ENCODE data around the gene SLC7A7.
"Not testable (repeated sequence)": the region's sequence is repeated elsewhere in the genome, so short reads cannot be mapped to it uniquely, and the experiment has no call there.

SLC7A7 gene

DNA sequence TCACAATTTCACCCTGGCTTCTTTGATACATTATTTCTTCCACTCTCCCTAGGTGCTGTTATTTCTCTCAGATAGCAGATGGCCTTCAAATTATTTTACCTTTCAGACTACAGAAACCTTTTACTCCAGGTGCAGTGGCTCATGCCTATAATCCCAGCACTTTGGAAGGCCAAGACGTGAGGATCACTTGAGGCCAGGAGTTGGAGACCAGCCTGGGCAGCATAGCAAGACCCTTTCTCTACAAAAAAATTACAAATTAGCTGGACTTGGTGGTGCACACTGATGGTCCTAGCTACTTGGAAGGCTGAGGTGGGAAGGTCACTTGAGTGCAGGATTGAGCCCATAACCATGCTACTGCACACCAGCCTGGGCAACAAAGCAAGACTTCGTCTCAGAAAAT is 23.1 kb downstream of the SLC7A7 start:
- no peak for DNase-seq (ENCODE audit: low spot score)

DNA sequence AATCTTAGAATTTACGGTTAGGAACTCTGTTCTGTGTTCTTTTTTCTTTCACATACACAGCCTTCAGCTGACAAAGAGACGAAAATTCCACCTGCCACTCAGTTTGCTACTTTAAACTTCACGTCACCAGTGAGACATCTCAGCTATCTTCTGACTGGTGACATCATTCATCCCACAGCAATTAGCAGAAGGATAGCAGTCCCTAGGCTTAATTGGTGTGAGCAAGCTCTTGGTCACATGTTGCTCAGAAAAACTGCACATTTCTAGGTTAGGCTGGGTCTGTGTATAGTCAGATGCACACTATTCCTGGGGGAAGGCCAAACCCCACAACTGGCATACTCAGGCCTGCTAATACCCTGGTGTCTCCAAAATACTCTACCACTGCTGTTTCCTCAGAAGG is 23.9 kb downstream of the SLC7A7 start:
- no peak for DNase-seq (ENCODE audit: low spot score)

DNA sequence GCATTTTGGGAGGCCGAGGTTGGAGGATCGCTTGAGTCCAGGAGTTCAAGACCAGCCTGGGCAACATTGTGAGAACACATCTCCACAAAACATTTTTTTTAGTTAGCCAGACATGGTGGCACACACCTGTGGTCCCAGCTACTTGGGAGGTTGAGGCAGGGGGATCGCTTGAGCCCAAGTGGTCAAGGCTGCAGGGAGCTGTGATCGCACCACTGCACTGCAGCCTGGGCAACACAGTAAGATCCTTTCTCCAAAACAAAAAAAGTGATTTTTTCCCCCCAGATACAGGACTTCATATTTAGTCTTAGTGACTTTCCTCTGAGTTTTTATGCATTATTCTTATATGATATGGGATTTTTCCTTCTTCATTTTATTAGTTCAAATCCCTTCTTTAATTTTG is 28.6 kb downstream of the SLC7A7 start:
- DNase-seq (ENCODE audit: low spot score), result no peak

DNA sequence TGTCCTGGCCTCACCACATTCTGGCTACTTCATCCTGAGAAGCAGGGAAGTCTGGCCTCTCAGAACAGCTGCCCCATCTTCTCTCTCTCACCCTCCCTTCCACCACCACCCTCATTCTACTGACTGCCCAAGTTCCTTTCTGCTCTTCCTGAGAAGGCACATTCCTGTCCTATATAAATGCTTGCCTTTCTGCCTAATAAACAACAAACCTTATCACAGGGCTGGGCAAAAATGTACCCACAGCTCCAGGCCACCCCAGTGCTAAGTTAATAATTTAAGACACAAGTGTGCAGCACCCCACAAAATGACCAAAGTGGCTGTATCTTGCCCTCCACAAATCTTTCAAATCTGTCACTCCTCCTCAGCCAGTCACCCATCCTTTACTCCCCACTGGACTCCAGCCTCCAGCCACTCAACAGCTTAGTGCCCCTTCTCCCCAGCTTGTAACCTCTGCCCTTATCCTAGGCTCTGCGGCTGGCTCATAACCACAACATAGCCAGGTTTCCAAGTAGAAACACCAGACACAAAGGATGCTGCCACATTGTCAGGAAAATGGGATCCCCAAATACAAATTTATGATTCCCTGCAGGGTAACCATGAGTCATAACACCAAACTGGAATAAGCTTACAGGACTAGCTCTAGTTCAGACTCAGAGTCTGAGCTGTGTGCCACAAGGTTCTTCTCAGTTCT is 33.8 kb downstream of the SLC7A7 start:
- DNase-seq (ENCODE audit: low spot score), result no peak

DNA sequence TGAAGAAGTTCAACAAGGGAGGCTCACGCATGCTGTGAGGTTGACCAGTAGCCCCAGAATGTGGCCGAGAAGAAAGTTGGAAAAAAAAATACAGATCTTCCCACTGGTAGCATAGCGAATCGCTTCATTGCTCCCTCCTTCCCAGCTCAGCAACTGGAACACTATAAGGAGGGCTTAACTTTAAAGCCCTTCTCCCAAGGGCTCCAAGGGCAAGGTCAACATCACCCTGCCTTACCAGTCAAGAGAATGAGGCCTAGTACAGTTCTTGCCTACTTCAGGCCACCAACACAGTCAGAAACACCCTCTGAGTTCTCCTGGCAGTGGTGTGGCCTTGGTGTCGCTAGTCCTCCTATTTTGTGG is 34.3 kb downstream of the SLC7A7 start:
- no peak for DNase-seq (ENCODE audit: low spot score)

DNA sequence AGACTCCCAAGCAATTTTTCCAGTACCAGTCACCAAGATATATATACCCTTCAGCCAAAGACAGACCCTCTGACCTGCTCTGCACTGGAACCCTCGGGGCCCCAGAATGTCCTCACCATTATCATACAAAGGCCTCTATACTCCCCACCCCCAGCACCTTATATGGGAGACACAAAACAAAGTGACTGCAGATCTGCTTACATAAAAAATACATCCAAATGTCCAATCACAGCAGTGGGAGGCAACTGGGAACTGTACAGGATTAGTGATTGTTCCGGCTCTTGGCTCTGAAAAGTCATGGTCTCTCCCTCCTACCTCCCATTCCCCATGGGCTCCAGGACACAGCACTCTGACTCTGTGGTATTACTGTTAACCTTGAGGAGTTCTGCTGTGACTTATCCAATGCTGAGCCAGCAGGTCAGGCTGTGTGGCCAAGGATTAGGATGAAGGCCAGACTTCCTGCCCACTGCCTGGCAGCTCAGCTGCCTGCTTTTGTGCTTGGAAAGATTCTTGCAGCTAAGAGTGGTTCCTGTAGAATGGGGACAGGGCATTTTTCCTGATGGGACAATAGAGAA is 35.0 kb downstream of the SLC7A7 start:
- no peak for DNase-seq (ENCODE audit: low spot score)

DNA sequence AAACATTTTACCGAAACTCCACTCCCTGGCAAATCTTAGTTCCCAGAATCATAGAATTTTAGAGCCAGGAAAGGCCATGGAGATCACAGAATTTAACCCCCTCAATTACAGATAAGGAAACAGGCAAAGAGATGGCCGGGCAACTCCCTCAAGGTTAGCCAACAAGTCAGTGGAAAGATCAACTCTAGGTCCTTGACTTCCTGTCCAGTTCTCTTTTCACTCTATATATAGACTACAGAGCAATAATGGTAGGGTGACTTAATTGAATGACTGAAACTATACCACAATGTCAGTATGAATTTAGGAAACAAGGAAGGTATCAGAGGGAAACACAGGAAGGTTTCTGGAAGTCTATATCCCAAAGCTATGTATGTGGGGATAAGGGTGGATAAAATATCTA is 37.2 kb downstream of the SLC7A7 start:
- DNase-seq (ENCODE audit: low spot score), result no peak

DNA sequence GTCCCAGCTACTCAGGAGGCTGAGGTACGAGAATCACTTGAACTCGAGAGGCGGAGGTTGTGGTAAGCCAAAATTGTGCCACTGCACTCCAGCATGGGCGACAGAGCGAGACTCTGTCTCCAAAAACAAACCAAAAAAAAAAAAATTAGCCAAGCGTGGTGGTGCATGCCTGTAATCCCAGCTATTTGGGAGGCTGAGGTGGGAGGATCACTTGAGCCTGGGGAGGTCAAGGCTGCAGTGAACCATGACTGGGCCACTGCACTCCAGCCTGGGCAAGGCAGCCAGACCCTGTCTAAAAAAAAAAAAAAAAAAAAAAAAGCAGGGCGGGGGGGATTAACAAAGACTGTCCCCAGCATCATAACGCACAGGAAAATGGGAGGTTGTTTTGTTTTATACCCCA is 38.4 kb downstream of the SLC7A7 start:
- not testable (repeated sequence) for DNase-seq (ENCODE audit: low spot score)

DNA sequence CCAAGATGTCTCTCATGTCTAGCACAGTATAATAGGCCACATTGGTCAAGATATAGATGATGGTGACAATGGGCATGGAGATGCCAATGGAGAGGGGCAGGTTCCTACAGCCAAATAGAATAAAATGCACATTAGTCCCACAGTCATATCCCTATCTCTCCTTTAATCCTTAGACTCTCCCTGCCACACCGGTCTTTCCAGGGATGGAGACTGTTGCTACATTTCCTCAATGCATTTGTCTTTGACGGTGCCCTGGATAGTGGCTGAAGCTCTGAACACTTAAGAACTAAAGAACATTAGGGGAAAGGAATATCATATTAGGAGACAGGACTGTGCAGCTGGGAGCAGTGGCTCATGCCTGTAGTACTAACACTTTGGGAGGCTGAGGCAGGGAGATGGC is 39.0 kb downstream of the SLC7A7 start:
- no peak for DNase-seq (ENCODE audit: low spot score)

DNA sequence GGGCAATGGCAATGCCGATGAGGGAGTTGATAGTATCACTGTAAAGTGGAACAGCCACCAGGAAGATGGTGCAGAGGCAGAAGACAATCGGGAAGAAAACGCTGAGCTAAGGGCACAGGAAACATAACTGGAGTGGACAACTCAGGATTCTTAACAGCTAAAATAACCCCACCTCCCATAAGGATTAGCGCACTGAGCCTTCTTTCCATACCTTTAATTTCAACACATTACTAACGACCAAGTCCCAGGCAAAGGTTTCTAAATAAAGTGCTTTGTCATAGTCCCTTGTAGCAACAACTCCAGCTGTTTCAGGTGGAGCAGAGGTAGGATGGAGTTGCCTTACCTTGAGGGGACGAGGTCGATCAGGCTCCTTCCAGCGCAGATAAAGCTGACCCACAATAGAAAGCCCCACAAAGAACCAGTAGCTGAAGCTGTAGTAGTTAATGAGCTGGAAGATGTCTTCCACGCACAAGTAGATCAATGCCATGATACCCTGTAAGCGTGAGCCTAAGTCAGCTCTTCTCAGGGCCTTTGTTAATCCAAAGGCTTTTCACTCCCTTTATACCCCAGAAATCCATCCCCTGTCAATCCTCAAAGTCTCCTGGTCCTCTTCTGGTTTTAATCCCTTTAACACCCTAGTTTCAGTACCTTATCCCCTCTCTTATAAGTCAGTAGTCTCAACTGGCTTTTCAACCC is 41.1 kb downstream of the SLC7A7 start:
- DNase-seq (ENCODE audit: low spot score), result no peak

DNA sequence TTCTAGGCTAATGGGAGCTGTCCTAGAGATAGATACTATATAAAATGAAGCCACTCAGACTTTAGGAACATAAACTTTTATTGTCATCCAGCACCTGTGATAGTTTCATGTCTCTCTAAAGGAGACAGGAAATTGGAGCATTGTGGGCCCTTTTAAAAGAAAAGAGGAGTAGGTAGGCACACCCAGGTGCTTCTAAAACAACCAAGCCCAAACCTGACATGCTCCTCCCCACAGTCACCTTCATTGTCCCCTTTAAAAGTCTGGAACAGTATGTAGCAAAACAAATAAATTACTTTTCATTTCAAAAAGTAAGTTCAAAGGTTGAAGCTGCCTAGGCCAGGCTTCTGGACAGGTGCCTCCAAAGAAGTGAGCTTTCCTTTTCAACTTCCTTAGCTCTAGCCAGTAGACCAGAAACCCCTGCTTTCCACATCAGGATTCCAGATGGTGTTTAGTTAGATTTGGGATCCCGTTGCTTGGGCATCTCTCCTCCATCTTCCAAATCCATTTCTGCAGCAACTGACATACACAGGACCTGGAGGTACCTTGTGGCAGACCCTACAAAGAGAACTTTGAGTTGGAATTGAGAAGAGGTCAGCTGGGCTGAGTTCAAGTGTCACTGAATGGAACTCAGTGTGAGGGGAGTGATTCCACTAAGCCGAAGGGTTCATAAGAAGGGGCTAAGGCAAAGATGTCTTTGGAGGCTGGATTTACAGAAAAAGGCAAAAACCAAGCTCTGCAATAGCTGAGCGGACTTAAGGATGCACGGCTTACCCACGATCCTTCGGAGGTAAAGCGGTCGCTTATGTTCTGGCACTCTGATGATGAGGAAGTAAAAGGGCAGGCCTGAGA is 41.8 kb downstream of the SLC7A7 start:
- DNase-seq (ENCODE audit: low spot score), result no peak

DNA sequence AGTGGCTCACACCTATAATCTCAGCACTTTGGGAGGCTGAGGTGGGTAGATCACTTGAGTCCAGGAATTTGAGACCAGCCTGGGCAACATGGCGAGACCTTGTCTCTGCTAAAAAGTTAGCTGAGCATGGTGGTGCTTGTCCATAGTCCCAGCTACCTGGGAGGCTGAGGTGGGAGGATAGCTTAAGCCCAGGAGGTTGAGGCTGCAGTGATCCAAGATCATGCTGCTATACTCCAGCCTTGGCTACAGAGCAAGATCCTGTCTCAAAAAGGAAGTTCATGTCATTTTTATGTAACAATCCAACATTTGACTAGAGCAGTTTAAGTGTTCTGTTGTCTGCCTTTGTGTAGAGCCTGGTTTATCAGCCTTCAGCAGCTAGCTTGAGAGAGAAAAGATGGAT is 42.5 kb downstream of the SLC7A7 start:
- DNase-seq (ENCODE audit: low spot score), result no peak

DNA sequence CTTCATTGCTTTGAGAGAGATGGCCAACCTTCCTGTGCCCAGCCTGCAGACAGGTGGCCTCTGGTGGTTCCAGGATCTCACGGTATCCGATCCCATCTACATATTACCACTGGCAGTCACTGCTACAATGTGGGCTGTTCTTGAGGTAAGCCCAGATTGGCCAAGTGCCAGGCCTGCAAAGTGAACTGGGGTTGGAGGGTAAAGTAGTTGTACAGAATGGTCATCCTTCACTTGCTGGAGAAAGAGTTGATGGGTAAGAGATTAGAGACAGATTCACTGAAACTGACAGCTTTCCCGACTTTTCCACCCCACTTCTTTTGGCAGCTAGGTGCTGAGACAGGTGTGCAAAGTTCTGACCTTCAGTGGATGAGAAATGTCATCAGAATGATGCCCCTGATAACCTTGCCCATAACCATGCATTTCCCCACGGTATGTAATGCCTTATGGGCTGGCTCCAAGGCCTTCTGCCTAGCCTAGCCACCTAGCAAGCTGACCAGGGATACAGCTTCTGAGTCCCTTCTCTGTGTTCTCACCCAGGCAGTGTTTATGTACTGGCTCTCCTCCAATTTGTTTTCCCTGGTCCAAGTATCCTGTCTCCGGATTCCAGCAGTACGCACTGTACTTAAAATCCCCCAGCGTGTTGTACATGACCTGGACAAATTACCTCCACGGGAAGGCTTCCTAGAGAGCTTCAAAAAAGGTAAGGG is 44.6 kb downstream of the SLC7A7 start:
- no peak for DNase-seq (ENCODE audit: low spot score)

DNA sequence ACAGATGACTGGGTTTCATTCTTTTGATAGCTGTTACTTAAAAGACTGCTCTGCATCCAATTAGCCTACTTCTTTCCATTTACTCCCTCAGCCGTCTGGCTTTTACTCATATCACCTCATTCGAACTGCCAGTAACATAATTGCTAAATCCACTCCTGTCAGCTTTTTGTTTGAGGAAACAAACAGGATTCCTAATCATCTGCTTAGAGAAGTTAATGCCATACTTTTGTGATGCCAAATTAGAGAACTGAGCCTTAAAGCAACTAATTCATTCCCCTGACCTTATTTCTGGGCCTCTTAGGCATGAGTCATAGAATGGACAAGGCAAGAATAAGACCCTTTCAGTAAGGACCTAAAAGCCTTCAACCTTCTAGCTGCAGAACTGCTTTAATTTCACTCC is 45.9 kb downstream of the SLC7A7 start:
- DNase-seq (ENCODE audit: low spot score), result peak; percentile 34

DNA sequence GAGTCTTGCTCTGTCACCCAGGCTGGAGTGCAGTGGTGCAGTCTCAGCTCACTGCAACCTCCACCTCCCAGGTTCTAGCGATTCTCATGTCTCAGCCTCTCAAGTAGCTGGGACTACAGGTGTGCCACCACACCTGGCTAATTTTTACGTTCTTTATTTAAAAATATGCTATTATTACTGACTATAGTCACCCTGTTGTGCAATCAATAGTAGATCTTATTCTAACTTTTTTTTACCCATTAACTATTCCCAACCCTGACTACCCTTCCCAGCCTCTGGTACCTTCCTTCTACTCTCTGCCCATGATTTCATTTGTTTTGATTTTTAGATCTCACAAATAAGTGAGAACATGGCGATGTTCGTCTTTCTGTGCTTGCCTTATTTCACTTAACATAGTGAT is 46.3 kb downstream of the SLC7A7 start:
- no peak for DNase-seq (ENCODE audit: low spot score)

DNA sequence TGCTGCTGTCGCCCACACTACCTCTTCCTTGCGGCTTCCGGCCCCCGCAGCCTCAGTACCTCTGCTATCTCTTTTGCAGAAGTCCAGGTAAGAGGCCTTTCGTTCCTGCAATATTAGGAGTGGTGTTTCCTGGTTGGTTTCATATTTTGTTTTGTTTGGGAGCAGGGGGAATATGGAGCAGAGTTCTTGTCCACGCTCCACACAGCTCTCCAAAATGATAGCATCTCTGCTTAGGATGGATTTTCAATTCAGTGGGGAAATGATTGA is 48.0 kb downstream of the SLC7A7 start:
- no peak for DNase-seq (ENCODE audit: low spot score)

DNA sequence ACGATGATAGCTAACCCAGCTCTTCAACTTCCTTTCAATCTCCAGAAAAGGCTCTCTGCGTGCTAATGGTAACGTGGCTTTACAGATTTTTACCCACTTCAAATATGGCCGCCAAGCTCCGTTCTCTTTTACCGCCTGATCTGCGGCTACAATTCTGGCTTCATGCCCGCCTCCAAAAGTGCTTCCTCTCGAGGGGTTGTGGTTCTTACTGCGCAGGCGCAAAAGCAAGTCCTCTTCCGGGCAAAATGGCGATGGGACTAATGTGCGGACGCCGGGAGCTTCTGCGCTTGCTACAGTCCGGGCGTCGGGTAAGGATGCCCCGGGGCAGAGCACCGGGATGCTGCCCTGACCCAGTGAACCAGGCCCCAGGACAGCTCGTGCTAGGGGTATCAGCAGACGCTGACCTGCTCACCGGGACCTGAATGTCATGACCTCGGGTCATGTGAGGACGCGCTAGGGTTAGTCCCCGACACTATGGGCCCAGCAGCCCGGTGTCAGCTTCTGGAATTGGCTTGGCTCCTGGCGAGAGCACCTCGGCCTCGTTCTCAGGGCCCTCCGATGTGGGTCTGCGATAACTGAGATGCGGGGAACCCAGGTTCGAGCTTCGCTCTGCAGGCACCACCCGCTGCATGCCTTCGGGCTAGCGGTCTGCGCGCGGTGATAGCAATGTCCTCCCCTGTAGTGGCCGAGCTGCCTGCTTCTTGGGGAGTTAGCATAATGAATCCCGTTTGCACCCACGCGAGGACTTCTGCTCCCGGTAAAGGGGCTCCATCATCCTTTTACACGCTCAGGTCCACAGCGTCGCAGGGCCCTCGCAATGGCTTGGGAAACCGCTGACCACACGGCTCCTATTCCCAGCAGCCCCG is 48.5 kb downstream of the SLC7A7 start, which contains the start of gene OXA1L:
Gene OXA1L, plus strand, starts transcription at position 232 of the 866 bp plus-strand sequence. Its CDS starts 14 bp downstream, at position 246.
- peak; percentile 97 for DNase-seq (ENCODE audit: low spot score)

DNA sequence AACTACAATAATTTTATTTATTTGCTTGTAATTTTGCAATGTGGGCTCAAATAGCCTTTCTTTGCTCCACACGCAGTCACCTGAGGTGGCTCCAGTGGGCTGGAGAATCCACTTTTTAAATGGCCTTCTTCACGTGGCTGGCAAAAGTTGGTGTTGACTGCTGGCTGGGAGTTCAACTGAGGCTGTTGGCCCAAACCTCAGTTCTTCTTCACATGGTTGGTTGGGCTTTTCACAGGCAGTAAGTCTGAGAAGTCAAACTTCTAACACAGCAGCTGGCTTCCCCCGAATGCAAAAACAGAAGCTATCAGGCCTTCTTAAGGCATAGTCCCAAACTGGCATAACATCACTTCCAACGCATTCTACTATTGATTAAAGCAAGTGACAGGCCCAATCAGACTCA is 50.9 kb downstream of the SLC7A7 start:
- no peak for DNase-seq (ENCODE audit: low spot score)

DNA sequence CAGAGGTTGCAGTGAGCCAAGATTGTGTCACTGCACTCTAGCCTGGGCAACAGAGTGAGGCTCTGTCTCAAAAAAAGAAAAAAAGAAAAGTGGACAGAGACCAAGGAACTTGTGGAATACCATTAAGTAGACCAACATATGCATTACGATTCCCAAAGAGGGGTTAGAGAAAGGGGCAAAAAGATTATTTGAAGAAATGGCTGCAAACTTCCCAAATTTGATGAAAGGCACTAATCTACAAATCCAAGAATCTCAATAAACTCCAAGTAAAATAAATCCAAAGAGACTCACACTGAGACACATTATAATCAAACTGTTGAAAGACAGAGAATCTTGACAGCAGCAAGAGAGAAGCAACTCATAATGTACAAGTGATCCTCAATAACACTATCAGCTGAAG is 53.5 kb downstream of the SLC7A7 start:
- no peak for DNase-seq (ENCODE audit: low spot score)

DNA sequence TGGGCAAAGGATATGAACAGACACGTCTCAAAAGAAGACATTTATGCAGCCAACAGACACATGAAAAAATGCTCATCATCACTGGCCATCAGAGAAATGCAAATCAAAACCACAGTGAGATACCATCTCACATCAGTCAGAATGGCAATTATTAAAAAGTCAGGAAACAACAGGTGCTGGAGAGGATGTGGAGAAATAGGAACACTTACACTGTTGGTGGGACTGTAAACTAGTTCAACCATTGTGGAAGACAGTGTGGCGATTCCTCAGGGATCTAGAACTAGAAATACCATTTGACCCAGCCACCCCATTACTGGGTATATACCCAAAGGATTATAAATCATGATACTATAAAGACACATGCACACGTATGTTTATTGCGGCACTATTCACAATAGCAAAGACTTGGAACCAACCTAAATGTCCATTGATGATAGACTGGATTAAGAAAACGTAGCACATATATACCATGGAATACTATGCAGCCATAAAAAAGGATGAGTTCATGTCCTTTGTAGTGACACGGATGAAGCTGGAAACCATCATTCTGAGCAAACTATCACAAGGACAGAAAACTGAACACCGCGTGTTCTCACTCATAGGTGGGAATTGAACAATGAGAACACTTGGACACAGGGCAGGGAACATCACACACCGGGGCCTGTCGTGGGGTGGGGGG is 57.1 kb downstream of the SLC7A7 start:
- DNase-seq (ENCODE audit: low spot score), result not testable (repeated sequence)

DNA sequence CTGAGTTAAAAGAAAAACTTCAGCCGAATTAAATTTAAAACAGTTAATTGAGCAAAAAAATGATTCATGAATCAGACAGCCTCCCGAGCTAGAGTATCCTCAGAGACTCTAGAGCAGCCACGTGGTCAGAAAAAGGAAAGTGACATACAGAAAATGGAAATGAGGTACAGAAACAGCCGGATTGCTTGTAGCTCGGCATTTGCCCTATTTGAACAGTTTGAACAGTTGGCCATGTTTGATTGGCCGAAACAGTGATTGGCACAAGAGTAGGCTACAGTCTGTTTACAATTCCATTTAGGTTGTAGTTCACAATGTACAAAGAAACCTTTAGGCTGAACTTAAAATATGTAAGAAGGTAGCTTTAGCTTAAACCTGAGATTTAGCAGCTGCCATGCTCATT is 61.6 kb downstream of the SLC7A7 start:
- no peak for DNase-seq (ENCODE audit: low spot score)
